ENCODE measurements around the gene TRAF3IP3.

TRAF3IP3 gene

DNA sequence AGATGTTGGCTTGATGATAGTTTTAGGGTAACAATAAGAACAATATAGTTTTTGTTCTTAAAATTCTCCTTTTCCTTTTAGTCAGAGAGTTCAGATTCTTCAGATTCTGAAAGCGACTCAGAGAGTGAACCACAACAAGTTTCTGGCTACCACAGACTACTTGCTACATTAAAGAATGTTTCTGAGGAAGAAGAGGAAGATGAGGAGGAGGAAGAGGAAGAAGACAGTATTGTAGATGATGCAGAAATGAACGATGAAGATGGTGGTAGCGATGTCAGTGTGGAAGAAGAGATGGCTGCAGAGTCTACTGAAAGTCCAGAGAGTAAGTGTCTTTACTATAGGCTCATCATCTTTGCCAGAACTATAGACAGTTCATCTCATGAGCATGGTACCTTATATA is 74.9 kb downstream of the TRAF3IP3 start:
- TF ChIP-seq GATA2 (IDR thresholded peaks at IDR 0.05; ENCODE audit: low read depth, low read length) (no peak), GATA3 (IDR thresholded peaks at IDR 0.05; ENCODE audit: low read depth, low read length) (no peak)

DNA sequence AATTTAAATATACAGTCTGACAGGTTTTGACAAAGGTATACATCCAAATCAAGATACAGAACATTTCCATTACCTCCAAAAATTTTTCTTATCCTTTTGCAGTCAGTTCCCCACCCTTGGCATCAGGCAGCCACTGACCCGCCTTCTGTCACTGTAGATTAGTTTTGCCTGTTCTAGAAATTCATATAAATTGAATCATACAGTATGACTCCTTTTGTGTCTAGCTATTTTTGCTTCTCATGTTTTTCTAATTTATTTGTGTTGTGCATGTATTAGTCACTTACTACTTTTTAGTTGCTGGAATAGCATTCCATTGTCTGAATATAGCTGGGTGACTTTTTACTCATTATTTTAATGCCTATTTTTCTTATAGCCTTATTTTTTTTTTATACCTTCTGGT is 75.8 kb downstream of the TRAF3IP3 start:
- no peak for TF ChIP-seq GATA3 (IDR thresholded peaks at IDR 0.05; ENCODE audit: low read depth, low read length)
- no peak; the same call in 1 of the 2 replicates for TF ChIP-seq GATA2 (IDR thresholded peaks at IDR 0.05; ENCODE audit: low read depth, low read length)

All from SH-SY5Y (cell line).